ENCODE measurements around the gene RAB11FIP4. TPM values are rescaled to one million over a fixed set of nuclear protein-coding genes. Genes with fewer than 3 reads are reported as not detected.

RAB11FIP4 gene
- total RNA-seq, 4 donors from 2014 or later: 0.47 to 14.1 (median 1.9) TPM

DNA sequence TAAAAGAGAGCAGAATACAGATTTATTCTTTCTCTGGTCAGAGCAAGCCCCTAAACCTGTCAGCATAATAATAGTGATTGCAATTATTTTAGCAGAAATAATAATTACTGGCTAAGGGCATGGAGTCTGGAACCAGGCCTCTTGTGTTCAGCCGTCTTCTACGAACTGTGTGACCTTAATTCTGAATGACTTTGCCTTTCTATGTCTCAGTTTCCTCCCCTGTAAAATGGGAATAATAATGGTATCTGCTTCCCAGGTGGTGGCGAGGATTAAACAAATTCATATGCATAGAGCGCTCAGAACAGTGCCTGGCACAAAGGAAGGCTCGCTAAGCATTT, 33.4 kb downstream of the RAB11FIP4 start:
- H3K36me3 ChIP-seq: no peaks in the 10 kb centered on the region
- no peak for ATAC-seq
- WGBS, 2 donors (ENCODE audit: low coverage in 1 of 2): 48 to 49% methylated on average over 4 to 5 of the region's 5 CpGs
- H3K27ac ChIP-seq: no peak overlapping the region
- H3K9me3 ChIP-seq: peaks cover 0 to 12% (median 0%) of the 10 kb centered on the region in 3 donors
- no peak overlapping the region for H3K4me3 ChIP-seq
- peaks cover 68% of the 10 kb centered on the region for H3K27me3 ChIP-seq
- peaks cover 0 to 10% (median 0%) of the 10 kb centered on the region in 3 donors for H3K4me1 ChIP-seq
- TF ChIP-seq POLR2AphosphoS5 (IDR thresholded peaks at IDR 0.05) (no peak), EP300 (IDR thresholded peaks at IDR 0.05) (no peak), POLR2A (IDR thresholded peaks at IDR 0.05) (no peak)
- TF ChIP-seq, protein P1, sequence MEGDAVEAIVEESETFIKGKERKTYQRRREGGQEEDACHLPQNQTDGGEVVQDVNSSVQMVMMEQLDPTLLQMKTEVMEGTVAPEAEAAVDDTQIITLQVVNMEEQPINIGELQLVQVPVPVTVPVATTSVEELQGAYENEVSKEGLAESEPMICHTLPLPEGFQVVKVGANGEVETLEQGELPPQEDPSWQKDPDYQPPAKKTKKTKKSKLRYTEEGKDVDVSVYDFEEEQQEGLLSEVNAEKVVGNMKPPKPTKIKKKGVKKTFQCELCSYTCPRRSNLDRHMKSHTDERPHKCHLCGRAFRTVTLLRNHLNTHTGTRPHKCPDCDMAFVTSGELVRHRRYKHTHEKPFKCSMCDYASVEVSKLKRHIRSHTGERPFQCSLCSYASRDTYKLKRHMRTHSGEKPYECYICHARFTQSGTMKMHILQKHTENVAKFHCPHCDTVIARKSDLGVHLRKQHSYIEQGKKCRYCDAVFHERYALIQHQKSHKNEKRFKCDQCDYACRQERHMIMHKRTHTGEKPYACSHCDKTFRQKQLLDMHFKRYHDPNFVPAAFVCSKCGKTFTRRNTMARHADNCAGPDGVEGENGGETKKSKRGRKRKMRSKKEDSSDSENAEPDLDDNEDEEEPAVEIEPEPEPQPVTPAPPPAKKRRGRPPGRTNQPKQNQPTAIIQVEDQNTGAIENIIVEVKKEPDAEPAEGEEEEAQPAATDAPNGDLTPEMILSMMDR (IDR thresholded peaks at IDR 0.05): no peak

DNA sequence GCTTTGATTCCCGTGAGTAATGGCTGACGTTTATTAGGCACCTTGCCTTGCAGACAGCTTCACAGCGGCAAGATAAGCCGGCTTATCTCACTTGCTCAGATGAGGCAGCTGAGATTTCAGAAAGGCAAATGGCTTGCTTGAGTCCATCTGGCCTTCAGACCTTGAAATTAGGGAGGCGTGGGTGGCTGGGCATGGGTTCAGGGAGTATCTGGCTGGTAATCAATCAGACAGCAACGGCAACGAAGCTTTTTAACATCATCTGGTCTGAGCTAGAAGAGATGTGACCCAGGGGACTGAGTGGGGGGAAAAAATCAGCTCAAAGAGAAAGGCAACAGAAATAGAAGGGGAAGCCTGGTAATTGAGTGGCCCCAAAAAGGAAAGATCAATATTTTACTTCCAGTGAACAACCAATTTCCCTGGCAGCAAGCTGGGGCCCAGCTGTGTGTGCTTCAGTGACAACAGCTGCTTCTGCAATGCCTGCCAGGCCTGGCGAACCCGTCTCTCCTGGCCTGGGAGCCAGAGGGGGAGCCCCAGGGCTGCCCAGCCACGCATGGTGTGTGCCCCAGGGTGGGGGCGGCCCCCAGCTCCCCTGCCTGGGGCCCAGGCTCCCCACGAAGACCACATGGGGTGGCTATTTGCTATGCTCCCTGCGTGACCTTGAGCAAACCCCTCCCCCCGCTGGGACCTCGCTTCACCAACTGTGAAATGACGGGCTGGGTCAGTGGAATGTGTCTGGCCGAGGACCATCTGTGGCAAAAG, 34.0 kb downstream of the RAB11FIP4 start:
- H3K27ac ChIP-seq: no peak overlapping the region
- no peaks in the 10 kb centered on the region for H3K36me3 ChIP-seq
- peaks cover 70% of the 10 kb centered on the region for H3K27me3 ChIP-seq
- no peak for ATAC-seq
- WGBS, 2 donors (ENCODE audit: low coverage in 1 of 2): 20 to 40% methylated on average over 1 to 5 of the region's 17 CpGs
- peaks cover 0 to 10% (median 0%) of the 10 kb centered on the region in 3 donors for H3K4me1 ChIP-seq
- TF ChIP-seq, protein P1 (IDR thresholded peaks at IDR 0.05): no peak
- TF ChIP-seq EP300 (IDR thresholded peaks at IDR 0.05): no peak
- no peak for TF ChIP-seq POLR2A (IDR thresholded peaks at IDR 0.05)
- no peak for TF ChIP-seq POLR2AphosphoS5 (IDR thresholded peaks at IDR 0.05)
- H3K9me3 ChIP-seq: peaks cover 0 to 12% (median 0%) of the 10 kb centered on the region in 3 donors
- no peak overlapping the region for H3K4me3 ChIP-seq

DNA sequence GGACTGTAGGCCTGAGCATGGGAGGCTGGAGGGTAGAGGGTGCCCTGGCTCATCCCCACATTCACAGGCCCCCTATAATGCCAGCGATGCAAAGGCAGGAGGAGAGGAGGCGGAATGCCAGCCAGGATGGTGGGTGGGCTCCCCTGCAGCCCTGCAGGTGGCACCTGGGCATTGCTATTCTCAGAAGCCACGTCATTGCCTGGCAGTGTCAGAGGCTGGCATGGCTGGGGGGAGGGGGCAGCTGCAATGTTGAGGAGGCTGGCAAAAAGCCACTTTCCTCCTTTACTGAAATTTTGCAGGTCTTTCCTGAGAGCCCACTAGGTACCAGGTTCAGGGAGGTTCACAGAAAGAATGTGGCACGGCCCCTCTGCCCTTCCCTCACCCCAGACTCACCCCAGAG, 36.2 kb downstream of the RAB11FIP4 start:
- Histone ChIP-seq H3K36me3 (no peaks in the 10 kb centered on the region), H3K4me3 (no peak overlapping the region), H3K4me1 (peaks cover 0 to 10% (median 0%) of the 10 kb centered on the region in 3 donors), H3K27ac (no peak overlapping the region), H3K27me3 (peaks cover 72% of the 10 kb centered on the region), H3K9me3 (peaks cover 0 to 10% (median 0%) of the 10 kb centered on the region in 3 donors)
- WGBS, 2 donors (ENCODE audit: low coverage in 1 of 2): 80% methylated on average over 1 of the region's 4 CpGs; no CpG with 5 or more reads in 1 of the 2 donors
- TF ChIP-seq POLR2A (IDR thresholded peaks at IDR 0.05): no peak
- TF ChIP-seq, protein P1 (IDR thresholded peaks at IDR 0.05): no peak
- no peak for TF ChIP-seq EP300 (IDR thresholded peaks at IDR 0.05)
- TF ChIP-seq POLR2AphosphoS5 (IDR thresholded peaks at IDR 0.05): no peak
- ATAC-seq: no peak

DNA sequence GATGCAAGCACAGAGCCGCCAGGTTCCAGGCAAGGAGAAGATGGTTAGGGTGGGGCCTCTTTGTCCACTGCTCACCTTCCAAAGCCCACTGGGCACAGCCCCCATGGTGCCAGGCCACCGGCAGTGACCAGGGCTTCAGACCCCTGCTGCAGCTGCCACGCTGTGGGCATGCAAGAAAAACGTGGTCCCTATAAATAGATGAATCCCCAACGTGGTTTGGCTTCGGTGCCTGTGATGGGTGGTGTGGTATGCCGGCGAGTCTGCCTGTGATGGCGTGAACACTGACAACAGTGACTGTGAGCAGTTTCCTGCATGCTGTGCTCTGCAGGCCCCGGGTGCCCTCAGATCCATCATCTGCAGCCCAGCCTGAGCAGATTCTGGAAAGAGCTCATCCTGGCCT, 36.6 kb downstream of the RAB11FIP4 start:
- Histone ChIP-seq H3K27ac (no peak overlapping the region), H3K27me3 (peaks cover 76% of the 10 kb centered on the region), H3K4me1 (peaks cover 0 to 10% (median 0%) of the 10 kb centered on the region in 3 donors), H3K9me3 (peaks cover 0 to 6% (median 0%) of the 10 kb centered on the region in 3 donors), H3K4me3 (no peak overlapping the region), H3K36me3 (no peaks in the 10 kb centered on the region)
- ATAC-seq: no peak
- TF ChIP-seq POLR2A (IDR thresholded peaks at IDR 0.05): no peak
- TF ChIP-seq POLR2AphosphoS5 (IDR thresholded peaks at IDR 0.05): no peak
- no peak for TF ChIP-seq EP300 (IDR thresholded peaks at IDR 0.05)
- TF ChIP-seq, protein P1 (IDR thresholded peaks at IDR 0.05): no peak
- WGBS, 2 donors (ENCODE audit: low coverage in 1 of 2): no CpG with 5 or more reads among the region's 10 CpGs

DNA sequence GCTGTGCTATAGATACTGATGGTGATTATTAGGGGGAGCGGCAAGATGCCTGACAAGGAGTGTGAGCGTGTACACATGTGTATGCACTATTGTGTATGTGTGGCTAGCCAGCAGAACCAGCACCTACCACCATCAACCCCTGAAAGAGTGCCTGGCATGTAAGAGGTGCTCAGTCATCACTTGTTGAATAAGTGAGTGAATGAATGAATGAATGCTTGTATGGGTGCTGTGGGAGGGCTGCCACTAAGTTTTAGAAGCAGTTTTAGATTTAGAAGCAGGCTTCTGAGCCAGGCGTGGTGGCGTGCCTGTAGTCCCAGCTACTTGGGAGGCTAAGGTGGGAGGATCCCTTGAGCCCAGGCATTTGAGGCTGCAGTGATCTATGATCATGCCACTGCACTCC, 37.0 kb downstream of the RAB11FIP4 start:
- Histone ChIP-seq H3K9me3 (peaks cover 0 to 2% (median 0%) of the 10 kb centered on the region in 3 donors), H3K36me3 (no peaks in the 10 kb centered on the region), H3K4me3 (no peak overlapping the region), H3K27me3 (peaks cover 80% of the 10 kb centered on the region), H3K27ac (no peak overlapping the region), H3K4me1 (peaks cover 0 to 10% (median 0%) of the 10 kb centered on the region in 3 donors)
- no peak for ATAC-seq
- 90 to 93% methylated on average over 2 to 3 of the region's 4 CpGs for WGBS, 2 donors (ENCODE audit: low coverage in 1 of 2)
- TF ChIP-seq POLR2A (IDR thresholded peaks at IDR 0.05) (no peak), EP300 (IDR thresholded peaks at IDR 0.05) (no peak), POLR2AphosphoS5 (IDR thresholded peaks at IDR 0.05) (no peak)
- TF ChIP-seq, protein P1 (IDR thresholded peaks at IDR 0.05): no peak

Measured in gastroesophageal sphincter (tissue), 4 donors.